Measurements from ENCODE around the gene HUS1B. TPM values are rescaled to one million over a fixed set of nuclear protein-coding genes. Genes with fewer than 3 reads are reported as not detected.

HUS1B gene
- total RNA-seq, 1 donor from 2014 or later = 0.70 TPM

GRCh38 chr6:678520-678919 lies 21.6 kb upstream of the HUS1B start:
- TF ChIP-seq, protein P1, sequence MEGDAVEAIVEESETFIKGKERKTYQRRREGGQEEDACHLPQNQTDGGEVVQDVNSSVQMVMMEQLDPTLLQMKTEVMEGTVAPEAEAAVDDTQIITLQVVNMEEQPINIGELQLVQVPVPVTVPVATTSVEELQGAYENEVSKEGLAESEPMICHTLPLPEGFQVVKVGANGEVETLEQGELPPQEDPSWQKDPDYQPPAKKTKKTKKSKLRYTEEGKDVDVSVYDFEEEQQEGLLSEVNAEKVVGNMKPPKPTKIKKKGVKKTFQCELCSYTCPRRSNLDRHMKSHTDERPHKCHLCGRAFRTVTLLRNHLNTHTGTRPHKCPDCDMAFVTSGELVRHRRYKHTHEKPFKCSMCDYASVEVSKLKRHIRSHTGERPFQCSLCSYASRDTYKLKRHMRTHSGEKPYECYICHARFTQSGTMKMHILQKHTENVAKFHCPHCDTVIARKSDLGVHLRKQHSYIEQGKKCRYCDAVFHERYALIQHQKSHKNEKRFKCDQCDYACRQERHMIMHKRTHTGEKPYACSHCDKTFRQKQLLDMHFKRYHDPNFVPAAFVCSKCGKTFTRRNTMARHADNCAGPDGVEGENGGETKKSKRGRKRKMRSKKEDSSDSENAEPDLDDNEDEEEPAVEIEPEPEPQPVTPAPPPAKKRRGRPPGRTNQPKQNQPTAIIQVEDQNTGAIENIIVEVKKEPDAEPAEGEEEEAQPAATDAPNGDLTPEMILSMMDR (IDR thresholded peaks at IDR 0.05) = no peak
- H3K27ac Mint-ChIP-seq (ENCODE audit: unreplicated experiment) = no peak overlapping the region
- H3K4me3 Mint-ChIP-seq (ENCODE audit: unreplicated experiment) = no peak overlapping the region
- peaks cover 65% of the 10 kb centered on the region for H3K4me1 Mint-ChIP-seq (ENCODE audit: low read depth)
- no peaks in the 10 kb centered on the region for H3K9me3 Mint-ChIP-seq (ENCODE audit: low read depth)
- H3K27me3 Mint-ChIP-seq (ENCODE audit: low read depth) = no peaks in the 10 kb centered on the region
- H3K36me3 Mint-ChIP-seq (ENCODE audit: low read depth) = no peaks in the 10 kb centered on the region
- DNase-seq (ENCODE audit: low spot score) = no peak

DNA sequence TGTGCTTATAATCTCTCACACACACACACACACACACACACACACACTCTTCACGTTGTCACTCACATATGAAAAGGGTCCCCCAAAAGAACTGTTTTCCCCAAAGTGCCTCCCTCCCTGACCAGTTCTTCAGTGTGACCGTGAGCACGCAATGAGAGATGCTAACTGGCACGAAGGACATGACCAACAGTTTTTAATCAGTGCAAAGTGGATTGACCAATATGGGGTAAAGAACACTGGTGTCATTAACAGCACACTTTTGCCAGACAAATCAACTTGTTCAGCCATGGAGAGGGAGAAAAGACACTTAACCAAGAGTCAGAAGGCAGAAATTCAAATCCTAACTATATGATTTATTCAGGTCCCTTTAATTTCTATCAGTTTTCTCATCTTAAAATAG lies 21.0 kb upstream of the HUS1B start:
- Mint-ChIP-seq H3K27me3 (ENCODE audit: low read depth) (no peaks in the 10 kb centered on the region), H3K4me1 (ENCODE audit: low read depth) (peaks cover 59% of the 10 kb centered on the region), H3K4me3 (ENCODE audit: unreplicated experiment) (no peak overlapping the region), H3K27ac (ENCODE audit: unreplicated experiment) (peak overlapping the region; percentile 37), H3K9me3 (ENCODE audit: low read depth) (no peaks in the 10 kb centered on the region), H3K36me3 (ENCODE audit: low read depth) (no peaks in the 10 kb centered on the region)
- TF ChIP-seq, protein P1 (IDR thresholded peaks at IDR 0.05) = no peak
- DNase-seq (ENCODE audit: low spot score) = no peak

DNA sequence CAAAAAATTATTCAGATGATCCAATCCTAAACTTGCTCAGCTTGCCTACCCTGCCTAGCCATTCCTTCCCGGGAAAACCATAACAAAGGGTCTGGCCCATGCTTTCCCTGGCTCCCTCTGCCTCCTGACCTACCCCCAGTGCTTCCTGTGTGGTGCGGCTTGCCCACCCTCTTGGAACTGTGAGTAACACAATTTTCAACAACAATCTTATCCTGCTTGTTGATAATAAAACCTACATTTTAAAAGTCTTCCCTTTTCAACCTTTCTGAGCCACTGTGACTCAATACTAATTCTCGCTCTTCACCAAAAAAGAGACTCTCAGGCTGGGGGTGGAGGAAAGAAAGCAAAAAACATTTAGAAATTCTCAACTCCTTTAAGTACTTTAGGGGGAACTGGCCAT lies 18.1 kb upstream of the HUS1B start:
- Mint-ChIP-seq H3K36me3 (ENCODE audit: low read depth) (peaks cover 5% of the 10 kb centered on the region), H3K4me1 (ENCODE audit: low read depth) (peaks cover 32% of the 10 kb centered on the region), H3K27ac (ENCODE audit: unreplicated experiment) (peak overlapping the region; percentile 46), H3K9me3 (ENCODE audit: low read depth) (peaks cover 8% of the 10 kb centered on the region), H3K4me3 (ENCODE audit: unreplicated experiment) (no peak overlapping the region), H3K27me3 (ENCODE audit: low read depth) (no peaks in the 10 kb centered on the region)
- no peak for DNase-seq (ENCODE audit: low spot score)
- TF ChIP-seq, protein P1 (IDR thresholded peaks at IDR 0.05) = no peak

- peaks cover 5% of the 10 kb centered on the region for H3K36me3 Mint-ChIP-seq (ENCODE audit: low read depth)
- H3K27me3 Mint-ChIP-seq (ENCODE audit: low read depth) = no peaks in the 10 kb centered on the region
- peaks cover 8% of the 10 kb centered on the region for H3K9me3 Mint-ChIP-seq (ENCODE audit: low read depth)
- TF ChIP-seq, protein P1 (IDR thresholded peaks at IDR 0.05) = no peak
- no peak overlapping the region for H3K4me3 Mint-ChIP-seq (ENCODE audit: unreplicated experiment)
- no peak for DNase-seq (ENCODE audit: low spot score)
- peaks cover 27% of the 10 kb centered on the region for H3K4me1 Mint-ChIP-seq (ENCODE audit: low read depth)
- H3K27ac Mint-ChIP-seq (ENCODE audit: unreplicated experiment) = no peak overlapping the region
Observed at GRCh38 chr6:674406-674805, 17.5 kb upstream of the HUS1B start.

DNA sequence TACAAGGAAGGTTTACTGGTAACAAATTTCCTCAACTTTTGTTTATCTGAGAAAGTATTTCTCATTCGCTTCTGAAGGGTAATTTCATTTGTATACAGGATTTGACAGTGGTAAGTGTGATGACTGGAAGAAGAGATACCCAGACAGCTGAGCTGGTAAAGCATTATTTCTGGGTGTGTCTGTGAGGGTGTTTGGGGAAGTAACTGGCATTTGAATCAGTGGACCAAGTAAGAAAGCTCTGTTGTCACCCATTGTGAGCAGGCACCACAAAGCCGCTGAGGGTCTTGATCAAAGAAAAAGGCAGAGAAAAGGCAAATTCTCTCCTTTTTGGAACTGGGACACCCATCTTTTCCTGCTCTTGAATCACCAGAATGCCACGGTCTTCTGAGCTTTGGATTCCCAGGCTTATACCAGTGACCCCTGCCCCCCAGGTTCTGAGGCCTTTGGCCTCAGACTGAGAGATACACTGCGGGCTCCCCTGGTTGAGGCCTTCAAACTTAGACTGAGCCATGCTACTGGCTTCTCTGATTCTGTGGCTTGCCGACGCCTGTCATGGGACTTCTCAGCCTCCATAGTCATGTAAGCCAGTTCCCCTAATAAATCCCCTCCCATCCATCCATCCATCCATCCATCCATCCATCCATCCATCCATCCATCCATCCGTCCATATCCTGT lies 10.5 kb upstream of the HUS1B start:
- peaks cover 13% of the 10 kb centered on the region for H3K36me3 Mint-ChIP-seq (ENCODE audit: low read depth)
- H3K4me1 Mint-ChIP-seq (ENCODE audit: low read depth) = peaks cover 13% of the 10 kb centered on the region
- no peak overlapping the region for H3K4me3 Mint-ChIP-seq (ENCODE audit: unreplicated experiment)
- no peak for DNase-seq (ENCODE audit: low spot score)
- H3K27ac Mint-ChIP-seq (ENCODE audit: unreplicated experiment) = no peak overlapping the region
- no peaks in the 10 kb centered on the region for H3K27me3 Mint-ChIP-seq (ENCODE audit: low read depth)
- TF ChIP-seq, protein P1 (IDR thresholded peaks at IDR 0.05) = no peak
- peaks cover 21% of the 10 kb centered on the region for H3K9me3 Mint-ChIP-seq (ENCODE audit: low read depth)

All from chondrocyte (in vitro differentiated cells).